Activated CD4-positive, CD25-positive, alpha-beta regulatory T cell (primary cell): ENCODE measurements around the gene LGR6.
"Not testable (repeated sequence)": the region's sequence is repeated elsewhere in the genome, so short reads cannot be mapped to it uniquely, and the experiment has no call there.

Experiments used
- DNase-seq, 4 experiments: peaks; one replicate each; lab custom pipeline; 2025; lab: John Stamatoyannopoulos, UW

The LGR6 gene

DNA sequence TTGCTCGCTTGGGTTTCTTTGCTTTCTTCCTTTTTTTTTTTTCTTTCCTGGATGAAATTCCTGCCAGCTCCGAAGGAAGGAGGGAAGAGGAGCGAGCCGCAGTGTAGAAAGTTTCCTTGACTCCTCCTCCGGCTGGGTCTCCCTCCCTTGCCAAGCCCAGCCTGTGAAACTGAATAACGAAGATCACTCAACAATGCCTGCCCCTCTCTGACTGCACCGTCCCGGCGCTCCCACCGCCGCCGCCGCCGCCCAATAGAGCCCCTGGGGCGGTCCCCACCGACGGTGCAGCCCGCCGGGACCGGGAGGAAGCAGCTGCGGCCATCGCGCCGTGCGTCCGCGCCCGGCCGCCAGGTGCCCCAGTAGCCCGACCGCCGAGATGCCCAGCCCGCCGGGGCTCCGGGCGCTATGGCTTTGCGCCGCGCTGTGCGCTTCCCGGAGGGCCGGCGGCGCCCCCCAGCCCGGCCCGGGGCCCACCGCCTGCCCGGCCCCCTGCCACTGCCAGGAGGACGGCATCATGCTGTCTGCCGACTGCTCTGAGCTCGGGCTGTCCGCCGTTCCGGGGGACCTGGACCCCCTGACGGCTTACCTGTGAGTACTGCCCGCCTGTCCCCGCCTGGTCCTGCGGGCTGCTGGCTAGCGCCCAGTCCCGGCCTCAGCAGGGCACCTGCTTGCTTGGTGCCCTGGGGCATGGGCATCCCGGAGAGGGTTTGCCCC, at the start of gene LGR6:
Gene LGR6, plus strand, starts transcription at position 186 of the 714 bp plus-strand sequence. Its CDS starts 191 bp downstream, at position 377.
- DNase-seq = no peak

- peak; percentile 47 to 56 (median 54) for DNase-seq
Observed at GRCh38 chr1:202144402-202145067, 49.1 kb upstream of the LGR6 start, which contains the start of gene ARL8A. Gene ARL8A (minus strand): TSS chr1:202144737. CDS start chr1:202144572, 165 bp downstream.

- no peak for DNase-seq
Observed at GRCh38 chr1:202145068-202145743, 48.4 kb upstream of the LGR6 start.

DNA sequence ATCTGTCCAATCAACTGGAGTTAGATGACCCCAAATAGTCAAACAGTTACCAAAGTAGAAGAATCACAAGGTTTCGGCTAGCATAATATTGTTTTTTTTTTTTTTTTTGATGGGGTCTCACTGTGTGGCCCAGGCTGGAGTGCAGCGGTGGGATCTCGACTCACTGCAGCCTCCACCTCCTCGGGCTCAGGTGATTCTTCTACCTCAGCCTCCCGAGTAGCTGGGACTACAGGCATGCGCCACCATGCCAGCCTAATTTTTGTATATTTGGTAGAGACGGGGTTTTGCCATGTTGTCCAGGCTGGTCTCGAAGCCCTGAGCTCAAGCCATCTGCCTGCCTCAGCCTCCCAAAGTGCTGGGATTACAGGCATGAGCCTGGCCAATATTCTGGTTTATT, 47.9 kb upstream of the LGR6 start:
- DNase-seq = not testable (repeated sequence)

DNA sequence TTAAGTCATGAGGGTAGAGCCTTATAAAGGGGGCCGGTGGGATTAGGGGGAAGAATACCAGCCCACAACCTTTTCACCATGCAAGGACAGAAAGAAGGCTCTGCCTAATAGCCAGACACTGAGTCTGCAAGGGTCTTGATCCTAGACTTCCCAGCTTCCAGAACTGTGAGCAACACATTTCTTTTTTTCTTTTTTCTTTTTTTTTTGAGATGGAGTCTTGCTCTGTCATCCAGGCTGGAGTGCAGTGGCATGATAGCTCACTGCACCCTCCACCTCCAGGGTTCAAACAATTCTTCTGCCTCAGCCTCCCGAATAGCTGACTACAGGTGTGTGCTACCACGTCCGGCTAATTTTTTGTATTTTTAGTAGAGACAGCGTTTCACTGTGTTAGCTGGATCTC, 47.3 kb upstream of the LGR6 start:
- no peak for DNase-seq

DNA sequence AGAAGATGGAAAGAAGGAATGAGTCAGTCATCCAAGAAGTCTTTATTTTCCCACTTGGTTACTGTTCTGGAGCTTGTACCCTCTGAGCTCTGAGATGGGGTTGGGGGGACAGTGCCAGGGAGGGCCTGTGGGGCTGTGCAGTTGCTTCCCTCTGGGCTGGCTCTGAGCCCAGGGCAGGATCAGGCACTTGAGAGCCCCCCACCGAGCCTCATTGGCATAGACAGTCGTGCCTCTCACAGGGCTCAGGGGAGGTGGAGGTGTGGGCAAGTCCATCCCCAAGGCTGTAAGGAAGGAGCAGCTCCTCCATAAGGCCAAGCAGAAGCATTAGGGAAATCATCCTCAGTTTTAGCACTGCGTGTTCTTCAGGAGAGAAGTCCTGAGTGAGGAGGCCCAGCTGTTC, 46.6 kb upstream of the LGR6 start:
- no peak for DNase-seq

- no peak for DNase-seq
Observed at GRCh38 chr1:202148391-202148790, 45.2 kb upstream of the LGR6 start.

DNA sequence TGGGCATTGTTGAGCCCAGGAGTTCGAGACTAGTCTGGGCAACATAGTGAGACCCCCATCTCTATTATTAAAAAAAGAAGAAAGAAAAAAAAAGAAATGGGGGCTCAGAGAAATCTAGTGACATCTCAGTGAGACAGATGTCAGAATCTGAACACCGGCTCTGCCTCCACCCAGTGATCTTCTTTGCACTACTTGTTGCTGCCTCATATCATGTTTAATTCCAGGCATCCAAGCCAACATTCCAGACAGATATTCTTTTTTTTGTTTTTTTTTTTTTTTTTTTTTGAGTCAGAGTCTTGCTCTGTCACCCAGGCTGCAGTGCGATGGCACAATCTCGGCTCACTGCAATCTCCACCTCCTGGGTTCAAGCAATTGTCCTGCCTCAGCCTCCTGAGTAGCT, 44.0 kb upstream of the LGR6 start:
- DNase-seq = no peak

DNA sequence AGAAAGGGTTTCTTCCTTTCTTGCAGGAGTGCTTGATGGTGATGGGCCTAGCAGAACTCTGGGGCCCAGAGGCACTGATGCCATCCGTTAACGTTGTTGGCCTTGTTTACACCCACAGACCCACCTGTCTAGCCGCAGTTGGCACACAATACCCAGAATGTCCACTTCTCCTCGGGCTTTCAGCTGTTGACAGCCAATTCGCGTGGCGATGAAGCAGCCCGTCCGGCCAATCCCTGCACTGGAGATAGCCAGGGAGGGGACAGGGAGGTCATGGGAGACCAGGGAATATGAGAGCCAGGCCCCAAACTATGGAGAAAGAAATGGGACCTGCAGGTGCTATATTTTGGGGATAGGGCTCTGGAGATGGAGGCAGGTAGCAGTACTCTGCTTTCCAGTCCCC, 43.4 kb upstream of the LGR6 start:
- no peak for DNase-seq

- no peak for DNase-seq
Observed at GRCh38 chr1:202150602-202151001, 43.0 kb upstream of the LGR6 start.

DNA sequence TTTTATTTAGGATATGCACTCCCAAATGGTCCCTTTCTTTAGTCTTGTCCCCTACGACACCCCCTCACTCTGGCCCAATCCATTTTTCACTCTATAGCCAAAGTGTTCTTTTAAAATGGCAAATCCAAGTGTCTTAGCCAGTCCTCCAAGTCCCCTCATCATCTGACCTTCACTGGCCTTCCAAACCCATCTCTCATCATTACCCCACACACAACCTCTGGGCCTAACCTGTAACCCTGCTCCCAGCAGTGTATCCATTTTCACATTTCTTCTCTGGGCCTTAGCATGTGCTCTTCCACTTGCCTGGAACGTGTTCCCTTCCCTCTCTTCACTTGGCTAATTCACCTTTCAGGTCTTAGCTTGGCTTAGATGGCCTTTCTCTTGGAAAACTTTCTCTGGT, 42.6 kb upstream of the LGR6 start:
- DNase-seq = no peak

GRCh38 chr1:202152399-202152798, 41.2 kb upstream of the LGR6 start:
- DNase-seq = no peak

GRCh38 chr1:202153284-202153683, 40.3 kb upstream of the LGR6 start:
- no peak for DNase-seq

DNA sequence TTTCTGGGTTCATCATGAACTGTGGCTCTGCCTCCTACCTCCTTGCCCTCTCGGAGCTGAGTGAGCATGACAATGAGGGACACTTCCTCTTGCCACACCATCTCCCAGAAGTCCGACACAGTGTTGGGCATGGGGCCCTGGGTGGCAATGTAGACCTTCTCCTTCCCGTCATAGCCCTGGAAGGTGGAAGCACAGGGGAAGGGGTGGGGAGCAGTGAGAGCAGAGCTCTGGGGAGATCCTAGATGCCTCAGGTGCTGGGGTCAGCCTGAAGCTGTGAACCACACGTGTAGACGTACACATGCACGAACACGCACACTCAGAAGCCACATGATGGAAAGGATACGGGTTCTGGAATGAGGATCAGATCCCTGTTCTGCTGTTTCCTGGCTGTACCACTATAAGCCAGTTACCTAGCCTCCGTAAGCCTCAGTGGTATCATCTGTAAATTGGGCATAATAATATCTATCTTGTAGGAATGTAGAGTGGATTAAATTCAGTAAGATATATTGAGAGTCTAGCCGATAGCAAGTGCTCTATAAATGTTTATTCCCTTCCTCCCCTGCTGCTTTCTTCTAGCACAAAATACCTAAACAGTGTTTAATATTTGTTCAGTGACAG, 39.3 kb upstream of the LGR6 start:
- no peak for DNase-seq

GRCh38 chr1:202154766-202155477, 38.7 kb upstream of the LGR6 start:
- DNase-seq = no peak

- DNase-seq = no peak
Observed at GRCh38 chr1:202155478-202156021, 38.0 kb upstream of the LGR6 start.

DNA sequence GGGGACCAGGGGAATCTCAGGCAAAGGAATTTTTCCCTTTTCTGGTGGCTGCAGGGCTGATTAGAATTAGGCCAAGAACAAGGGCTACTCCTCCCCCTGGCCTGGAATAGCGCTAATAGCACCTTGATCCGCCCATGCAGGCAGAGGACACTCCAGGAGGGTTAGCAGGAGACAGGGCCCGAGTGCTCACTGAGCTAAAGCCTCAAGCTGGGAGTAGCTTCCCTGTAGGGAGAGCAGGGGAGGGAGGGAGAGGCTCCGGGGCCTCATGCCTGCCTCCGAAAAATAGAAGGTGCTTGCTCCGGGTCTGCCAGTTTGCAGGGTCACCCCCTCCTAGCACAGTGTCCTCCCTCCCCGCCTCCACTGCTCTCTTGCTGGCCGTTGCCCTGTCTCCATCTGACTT, 37.0 kb upstream of the LGR6 start:
- no peak for DNase-seq

- DNase-seq = no peak
Observed at GRCh38 chr1:202157945-202158344, 35.7 kb upstream of the LGR6 start.

GRCh38 chr1:202158810-202159533, 34.6 kb upstream of the LGR6 start:
- no peak for DNase-seq

DNA sequence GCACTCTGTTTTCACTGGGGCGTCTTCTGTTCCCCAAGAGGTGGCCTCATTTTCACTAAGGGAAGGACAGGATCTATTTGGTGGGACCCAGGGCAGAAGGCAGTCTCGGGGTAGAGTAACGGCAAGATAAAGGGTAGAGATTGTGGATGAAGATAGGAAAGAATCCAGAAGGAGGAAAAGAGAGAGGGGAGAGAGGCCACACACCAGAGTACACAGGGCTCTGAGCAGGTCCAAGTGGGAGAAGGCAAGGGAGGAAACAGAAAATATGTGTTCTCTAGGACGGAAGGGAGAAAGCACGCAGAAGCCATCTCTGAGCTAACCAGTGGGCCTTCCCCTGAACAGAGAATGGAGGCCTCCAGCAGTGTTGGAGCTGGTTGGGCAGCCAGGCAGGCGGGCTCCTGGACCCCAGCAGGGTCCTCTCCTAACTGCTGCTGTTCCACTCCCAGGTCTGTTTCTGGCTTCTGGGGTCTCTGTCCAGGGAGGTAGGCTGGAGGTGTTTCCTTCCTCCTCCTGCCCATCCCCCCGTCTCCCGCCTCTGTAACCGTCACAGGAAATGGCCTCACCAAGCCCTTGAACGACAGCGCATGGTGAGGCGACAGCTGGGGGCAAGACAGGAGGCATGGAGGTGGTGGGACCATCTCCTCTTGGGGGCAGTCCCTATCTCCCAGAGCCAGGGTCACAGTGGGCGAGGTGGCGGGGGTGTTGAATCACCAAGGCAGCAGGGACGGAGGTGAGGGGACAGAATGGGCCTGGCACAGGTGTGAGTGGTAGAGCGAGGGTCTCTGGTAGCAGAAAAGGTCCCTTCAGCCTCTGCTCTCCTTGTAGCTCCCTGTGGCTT, 33.8 kb upstream of the LGR6 start:
- DNase-seq = peak; percentile 26 to 33 (median 29)
